ENCODE measurements around the gene KCNQ1. TPM values are rescaled to one million over a fixed set of nuclear protein-coding genes. Genes with fewer than 3 reads are reported as not detected.

Gene KCNQ1
- total RNA-seq, 1 experiment from 2014 or later = 2.3 TPM

GRCh38 chr11:2582351-2582945 is 137.6 kb downstream of the KCNQ1 start:
- Mint-ChIP-seq H3K36me3 (ENCODE audit: insufficient read depth in 1 of 3, low read depth in 3 of 3) (no peaks in the 10 kb centered on the region), H3K4me3 (no peak overlapping the region), H3K9me3 (no peaks in the 10 kb centered on the region), H3K27me3 (ENCODE audit: low read depth) (peaks cover 59% of the 10 kb centered on the region), H3K4me1 (peaks cover 2 to 5% of the 10 kb centered on the region in 2 experiments; a peak in 2 of 4 replicates), H3K27ac (no peak overlapping the region)
- DNase-seq = peak; percentile 22
- no peaks in the 10 kb centered on the region for H4K20me1 ChIP-seq (ENCODE audit: control insufficient read depth, insufficient read depth, insufficient read length)
- no peak overlapping the region for H3T11ph ChIP-seq (ENCODE audit: low read length)
- no peak overlapping the region for H4K8ac ChIP-seq (replicated peaks; ENCODE audit: insufficient read length, low read depth, low read length)
- peaks cover 10% of the 10 kb centered on the region; the same call in 1 of the 2 replicates for H3K27me3 ChIP-seq (ENCODE audit: insufficient read depth, low read length)
- H3K27ac ChIP-seq (ENCODE audit: insufficient read length, low read depth, low read length) = no peak overlapping the region
- TF ChIP-seq CTCF (conservative IDR thresholded peaks at IDR 0.05) = no peak
- no peaks in the 10 kb centered on the region for H3K9me3 ChIP-seq (ENCODE audit: control insufficient read depth, low read depth, low read length)
- no peaks in the 10 kb centered on the region for H3K4me1 ChIP-seq (ENCODE audit: insufficient read depth, low read length)
- H3K14ac ChIP-seq (ENCODE audit: insufficient read depth, low read length) = no peak overlapping the region
- H3K79me1 ChIP-seq (ENCODE audit: insufficient read depth, low read depth, low read length, poor library complexity, severe bottlenecking) = no peaks in the 10 kb centered on the region
- no peak overlapping the region for H3K9ac ChIP-seq (ENCODE audit: extremely low read depth, insufficient read length, low read length)
- no peak overlapping the region for H4K91ac ChIP-seq (ENCODE audit: insufficient read length, low read depth, low read length)
- no peak overlapping the region for H3K4ac ChIP-seq (ENCODE audit: low read depth, low read length)
- no peak overlapping the region for H2AFZ ChIP-seq (ENCODE audit: low read length)
- H3K79me2 ChIP-seq (ENCODE audit: insufficient read depth, low read length) = no peaks in the 10 kb centered on the region
- H3K18ac ChIP-seq (ENCODE audit: insufficient read length, low read depth, low read length) = no peak overlapping the region
- H4K5ac ChIP-seq (ENCODE audit: insufficient read length, low read depth, low read length) = no peak overlapping the region
- H3K23me2 ChIP-seq (ENCODE audit: insufficient read length, low read depth, low read length, poor library complexity, severe bottlenecking) = no peaks in the 10 kb centered on the region
- WGBS (ENCODE audit: extremely low coverage, insufficient read length, low lambda C conversion rate) = no CpG with 5 or more reads among the region's 12 CpGs
- no peak overlapping the region for H2BK15ac ChIP-seq (ENCODE audit: low read depth, low read length)
- no peak overlapping the region for H2BK120ac ChIP-seq (ENCODE audit: low read depth, low read length, poor library complexity, severe bottlenecking)
- no peak overlapping the region for H2BK5ac ChIP-seq (ENCODE audit: insufficient read length, low read length)
- no peak overlapping the region for H3K56ac ChIP-seq (ENCODE audit: insufficient read length, low read depth, low read length)
- no peak overlapping the region for H2BK12ac ChIP-seq (ENCODE audit: insufficient read length, low read depth, low read length)
- no peak overlapping the region for H3K23ac ChIP-seq (ENCODE audit: insufficient read length, low read depth, low read length)
- no peak overlapping the region for H2AK5ac ChIP-seq (ENCODE audit: insufficient read length, low read length)
- H3K4me2 ChIP-seq (ENCODE audit: insufficient read depth, insufficient read length, low read length) = no peak overlapping the region
- no peak overlapping the region for H2BK20ac ChIP-seq (ENCODE audit: low read depth, low read length, poor library complexity, severe bottlenecking)

Measured in H9 (cell line).